H9 (cell line): ENCODE measurements around the gene VWF. TPM values are rescaled to one million over a fixed set of nuclear protein-coding genes. Genes with fewer than 3 reads are reported as not detected.

Experiments used
- DNase-seq: peaks from one replicate; pipeline ENCODE4 v3.0.0-alpha.2; 2017
- H2AFZ ChIP-seq: one replicate; pipeline ENCODE4 v1.6.1; 2013; ENCODE audit warnings: mild to moderate bottlenecking, low read length, control low read depth, moderate library complexity
- H2AK5ac ChIP-seq: 2 replicates; pipeline ENCODE4 v1.6.1; 2013; ENCODE audit warnings: low read length, control low read depth, mixed read lengths; ENCODE audit not compliant: insufficient read length
- H2BK120ac ChIP-seq: one replicate; pipeline ENCODE4 v1.6.1; 2013; ENCODE audit warnings: low read depth, mild to moderate bottlenecking, low read length, control low read depth, inconsistent platforms; ENCODE audit not compliant: poor library complexity, severe bottlenecking
- H2BK12ac ChIP-seq: 2 replicates; pipeline ENCODE4 v1.6.1; 2013; ENCODE audit warnings: low read length, control low read depth, mixed read lengths, low read depth; ENCODE audit not compliant: insufficient read length
- H2BK15ac ChIP-seq: 2 replicates; pipeline ENCODE4 v1.6.1; 2013; ENCODE audit warnings: low read depth, low read length, control low read depth
- H2BK20ac ChIP-seq: one replicate; pipeline ENCODE4 v1.6.1; 2013; ENCODE audit warnings: low read depth, mild to moderate bottlenecking, low read length, control low read depth, inconsistent platforms; ENCODE audit not compliant: poor library complexity, severe bottlenecking
- H2BK5ac ChIP-seq: 2 replicates; pipeline ENCODE4 v1.6.1; 2013; ENCODE audit warnings: low read length, control low read depth, mixed read lengths; ENCODE audit not compliant: insufficient read length
- H3K14ac ChIP-seq: 2 replicates; pipeline ENCODE4 v1.6.1; 2013; ENCODE audit warnings: low read length, control low read depth; ENCODE audit not compliant: insufficient read depth
- H3K18ac ChIP-seq: 2 replicates; pipeline ENCODE4 v1.6.1; 2013; ENCODE audit warnings: low read depth, mild to moderate bottlenecking, mixed read lengths, low read length, control low read depth; ENCODE audit not compliant: insufficient read length
- H3K23ac ChIP-seq: 2 replicates; pipeline ENCODE4 v1.6.1; 2013; ENCODE audit warnings: low read length, control low read depth, mixed read lengths, low read depth; ENCODE audit not compliant: insufficient read length
- H3K23me2 ChIP-seq: 2 replicates; pipeline ENCODE4 v1.6.1; 2013; ENCODE audit warnings: low read depth, mild to moderate bottlenecking, mixed read lengths, low read length, control low read depth; ENCODE audit not compliant: insufficient read length, poor library complexity, severe bottlenecking
- H3K27ac ChIP-seq: 2 replicates; pipeline ENCODE4 v1.5.1; 2013; ENCODE audit warnings: low read length, control low read depth, mixed read lengths, low read depth; ENCODE audit not compliant: insufficient read length
- H3K27me3 ChIP-seq: 2 replicates; pipeline ENCODE4 v1.6.1; 2013; ENCODE audit warnings: low read length, control low read depth, inconsistent platforms; ENCODE audit not compliant: insufficient read depth
- H3K4ac ChIP-seq: 2 replicates; pipeline ENCODE4 v1.6.1; 2013; ENCODE audit warnings: low read depth, mild to moderate bottlenecking, control low read depth, inconsistent platforms, low read length, moderate library complexity
- H3K4me1 ChIP-seq: 2 replicates; pipeline ENCODE4 v1.6.1; 2013; ENCODE audit warnings: low read length, control low read depth, inconsistent platforms; ENCODE audit not compliant: insufficient read depth
- H3K4me2 ChIP-seq: 2 replicates; pipeline ENCODE4 v1.6.1; 2013; ENCODE audit warnings: low read length, control low read depth, mixed read lengths; ENCODE audit not compliant: insufficient read length, insufficient read depth
- H3K56ac ChIP-seq: 2 replicates; pipeline ENCODE4 v1.6.1; 2013; ENCODE audit warnings: low read depth, mild to moderate bottlenecking, mixed read lengths, low read length, control low read depth; ENCODE audit not compliant: insufficient read length
- H3K79me1 ChIP-seq: 2 replicates; pipeline ENCODE4 v1.6.1; 2013; ENCODE audit warnings: low read depth, mild to moderate bottlenecking, moderate library complexity, low read length, control low read depth, inconsistent platforms; ENCODE audit not compliant: insufficient read depth, poor library complexity, severe bottlenecking
- H3K79me2 ChIP-seq: 2 replicates; pipeline ENCODE4 v1.6.1; 2013; ENCODE audit warnings: low read length, control low read depth, inconsistent platforms; ENCODE audit not compliant: insufficient read depth
- H3K9ac ChIP-seq: 2 replicates; pipeline ENCODE4 v1.6.1; 2013; ENCODE audit warnings: low read length, control low read depth, mixed read lengths; ENCODE audit not compliant: insufficient read length; ENCODE audit errors: extremely low read depth
- H3K9me3 ChIP-seq: one replicate; pipeline ENCODE4 v1.6.1; 2013; ENCODE audit warnings: low read depth, low read length, inconsistent platforms; ENCODE audit not compliant: control insufficient read depth
- H3T11ph ChIP-seq: one replicate; pipeline ENCODE4 v1.6.1; 2013; ENCODE audit warnings: mild to moderate bottlenecking, low read length, control low read depth, inconsistent platforms
- H4K20me1 ChIP-seq: one replicate; pipeline ENCODE4 v1.6.1; 2013; ENCODE audit not compliant: control insufficient read depth, insufficient read length, insufficient read depth
- H4K5ac ChIP-seq: 2 replicates; pipeline ENCODE4 v1.6.1; 2013; ENCODE audit warnings: low read depth, mild to moderate bottlenecking, mixed read lengths, low read length, control low read depth; ENCODE audit not compliant: insufficient read length
- H4K8ac ChIP-seq: replicated peaks from 2 replicates; pipeline ENCODE4 v1.6.1; 2013; ENCODE audit warnings: low read length, control low read depth, mixed read lengths, low read depth; ENCODE audit not compliant: insufficient read length
- H4K91ac ChIP-seq: 2 replicates; pipeline ENCODE4 v1.6.1; 2013; ENCODE audit warnings: low read depth, mild to moderate bottlenecking, moderate library complexity, mixed read lengths, low read length, control low read depth; ENCODE audit not compliant: insufficient read length
- H3K27ac Mint-ChIP-seq, 3 experiments: 2 replicates in 2 of 3; 3 replicates in 1 of 3; pipeline ENCODE4 v1.8.0; 2020 to 2021; ENCODE audit warnings: mixed read lengths in 3 of 3, mild to moderate bottlenecking in 1 of 3, moderate library complexity in 1 of 3
- H3K27me3 Mint-ChIP-seq: 2 replicates; pipeline ENCODE4 v1.8.0; 2021; ENCODE audit warnings: low read depth, mild to moderate bottlenecking, moderate library complexity, mixed read lengths
- H3K36me3 Mint-ChIP-seq, 3 experiments: 2 replicates in 2 of 3; 3 replicates in 1 of 3; pipeline ENCODE4 v1.8.0; 2020 to 2021; ENCODE audit warnings: low read depth in 3 of 3, mixed read lengths in 3 of 3; ENCODE audit not compliant: insufficient read depth in 1 of 3
- H3K4me1 Mint-ChIP-seq, 2 experiments: 2 replicates each; pipeline ENCODE4 v1.8.0; 2020; ENCODE audit warnings: mixed read lengths in 2 of 2
- H3K4me3 Mint-ChIP-seq, 2 experiments: 2 replicates in 1 of 2; 3 replicates in 1 of 2; pipeline ENCODE4 v1.8.0; 2020 to 2021; ENCODE audit warnings: mild to moderate bottlenecking in 2 of 2, mixed read lengths in 2 of 2, moderate library complexity in 1 of 2
- H3K9me3 Mint-ChIP-seq, 2 experiments: 2 replicates in 1 of 2; 3 replicates in 1 of 2; pipeline ENCODE4 v1.8.0; 2020; ENCODE audit warnings: mild to moderate bottlenecking in 2 of 2, mixed read lengths in 2 of 2, moderate library complexity in 1 of 2
- CTCF ChIP-seq: fragments of 200-600 bp; sonication (generic); conservative IDR thresholded peaks from 3 replicates; pipeline ENCODE4 v1.8.0; 2021; ENCODE audit warnings: antibody characterized with exemption, mild to moderate bottlenecking
- WGBS: extraction: QIAGEN DNeasy Blood & Tissue Kit; methylation state at CpG from one replicate; pipeline ENCODE4 v1.1.7; 2013; ENCODE audit warnings: missing lambda C conversion rate, low lambda C conversion rate, mixed read lengths; ENCODE audit not compliant: insufficient read length; ENCODE audit errors: extremely low coverage; 5-methylcytosine and 5-hydroxymethylcytosine counted together
- total RNA-seq: library from RNA; stranded (reverse); gene quantifications from 2 replicates; pipeline ENCODE4 v1.2.1, GENCODE V29; 2021

VWF gene
- total RNA-seq, 1 experiment from 2014 or later, result 0.17 TPM

GRCh38 chr12:6045438-6045837 lies 79.0 kb downstream of the VWF start:
- no peak overlapping the region for H4K8ac ChIP-seq
- no peak overlapping the region for H4K5ac ChIP-seq
- H3K14ac ChIP-seq, result no peak overlapping the region
- H3K4ac ChIP-seq, result no peak overlapping the region
- no peak overlapping the region for H3K23ac ChIP-seq
- no peaks in the 10 kb centered on the region for H3K4me1 Mint-ChIP-seq
- H3K56ac ChIP-seq, result no peak overlapping the region
- no peak overlapping the region for H2AFZ ChIP-seq
- TF ChIP-seq CTCF, result no peak
- H3K9me3 ChIP-seq, result no peaks in the 10 kb centered on the region
- H3K27ac ChIP-seq, result no peak overlapping the region
- H2BK120ac ChIP-seq, result no peak overlapping the region
- H2BK5ac ChIP-seq, result no peak overlapping the region
- no peak overlapping the region for H4K91ac ChIP-seq
- no CpG with 5 or more reads among the region's 6 CpGs for WGBS
- H3K18ac ChIP-seq, result no peak overlapping the region
- H4K20me1 ChIP-seq, result no peaks in the 10 kb centered on the region
- no peak overlapping the region for H2BK12ac ChIP-seq
- no peaks in the 10 kb centered on the region for H3K27me3 ChIP-seq
- H3K4me2 ChIP-seq, result no peak overlapping the region
- no peaks in the 10 kb centered on the region for H3K79me2 ChIP-seq
- no peak overlapping the region for H2AK5ac ChIP-seq
- DNase-seq, result no peak
- H3K9me3 Mint-ChIP-seq, result no peaks in the 10 kb centered on the region
- H2BK20ac ChIP-seq, result no peak overlapping the region
- H3K36me3 Mint-ChIP-seq, result no peaks in the 10 kb centered on the region
- H3K27ac Mint-ChIP-seq, result no peak overlapping the region
- no peaks in the 10 kb centered on the region for H3K23me2 ChIP-seq
- no peak overlapping the region for H3K9ac ChIP-seq
- H3K79me1 ChIP-seq, result no peaks in the 10 kb centered on the region
- no peaks in the 10 kb centered on the region for H3K4me1 ChIP-seq
- H3T11ph ChIP-seq, result no peak overlapping the region
- no peak overlapping the region for H3K4me3 Mint-ChIP-seq
- H3K27me3 Mint-ChIP-seq, result peaks cover 14% of the 10 kb centered on the region
- no peak overlapping the region for H2BK15ac ChIP-seq
